G401 (cell line): ENCODE measurements around the gene ELOVL1. TPM values are rescaled to one million over a fixed set of nuclear protein-coding genes. Genes with fewer than 3 reads are reported as not detected.
A peak's percentile ranks its signal among the peaks of the same experiment; 100 is the strongest.
"Not testable (repeated sequence)": the region's sequence is repeated elsewhere in the genome, so short reads cannot be mapped to it uniquely, and the experiment has no call there.

Source experiments
- DNase-seq: peaks from one replicate; pipeline ENCODE4 v3.0.0-alpha.2; 2015; ENCODE audit warnings: low spot score
- in situ Hi-C: cut with HindIII; loops from 2 replicates; pipeline ENCODE4 v1.10.0; 2016; ENCODE audit warnings: low sequenced_read_pairs, mixed read lengths
- total RNA-seq: library from RNA; depleted of rRNA; stranded (reverse); fragments of >200 nt; shearing (Covaris generic); gene quantifications from 2 replicates; pipeline ENCODE4 v1.2.3, GENCODE V29; 2014; rRNA removed

The ELOVL1 gene
- 65.2 and 69.7 TPM in 2 replicates for total RNA-seq

- in situ Hi-C loops, result no loop called here
- DNase-seq, result peak; percentile 70
Observed at GRCh38 chr1:43367904-43368645, at the start of gene ELOVL1. ELOVL1 (minus strand) TSS chr1:43368011; CDS start chr1:43365609, 2,402 bp downstream.

GRCh38 chr1:43415901-43416300 is 48.1 kb upstream of the ELOVL1 start:
- DNase-seq, result no peak
- in situ Hi-C loops, result no loop called here

- in situ Hi-C loops, result no loop called here
- DNase-seq, result peak; percentile 68
Observed at GRCh38 chr1:43414634-43415223, 46.9 kb upstream of the ELOVL1 start.

GRCh38 chr1:43413426-43413825 is 45.6 kb upstream of the ELOVL1 start:
- in situ Hi-C loops, DNase-seq: not testable (repeated sequence)

GRCh38 chr1:43410571-43410970 is 42.8 kb upstream of the ELOVL1 start:
- in situ Hi-C loops, result no loop called here
- DNase-seq, result no peak

GRCh38 chr1:43405876-43406234 is 38.0 kb upstream of the ELOVL1 start:
- in situ Hi-C loops, result no loop called here
- DNase-seq, result no peak

- in situ Hi-C loops, result no loop called here
Observed at GRCh38 chr1:43405219-43405875, 37.5 kb upstream of the ELOVL1 start.

GRCh38 chr1:43404353-43404752 is 36.5 kb upstream of the ELOVL1 start:
- DNase-seq, result no peak

More at GRCh38 chr1:43405219-43405875, 37.5 kb upstream of the ELOVL1 start:
- no peak for DNase-seq

GRCh38 chr1:43402089-43402865 is 34.5 kb upstream of the ELOVL1 start:
- no peak for DNase-seq
- in situ Hi-C loops, result no loop called here

More at GRCh38 chr1:43404353-43404752, 36.5 kb upstream of the ELOVL1 start:
- in situ Hi-C loops, result no loop called here

GRCh38 chr1:43400441-43400840 is 32.6 kb upstream of the ELOVL1 start:
- DNase-seq, in situ Hi-C loops: not testable (repeated sequence)

- in situ Hi-C loops, result no loop called here
- DNase-seq, result no peak
Observed at GRCh38 chr1:43398227-43398626, 30.4 kb upstream of the ELOVL1 start.

GRCh38 chr1:43396059-43396458 is 28.2 kb upstream of the ELOVL1 start:
- no peak for DNase-seq
- in situ Hi-C loops, result no loop called here

GRCh38 chr1:43395523-43395922 is 27.7 kb upstream of the ELOVL1 start:
- in situ Hi-C loops, result no loop called here
- no peak for DNase-seq

GRCh38 chr1:43392702-43393101 is 24.9 kb upstream of the ELOVL1 start:
- in situ Hi-C loops, result no loop called here
- DNase-seq, result no peak

GRCh38 chr1:43389326-43390313 is 21.8 kb upstream of the ELOVL1 start, which contains the start of the genes MED8 and SZT2:
MED8 (minus strand) TSS chr1:43389800; CDS start chr1:43389764, 36 bp downstream.
SZT2 (plus strand) TSS chr1:43389899; CDS start chr1:43389969, 70 bp downstream.
- in situ Hi-C loops, result no loop called here
- DNase-seq, result peak; percentile 95

- no peak for DNase-seq
- in situ Hi-C loops, result no loop called here
Observed at GRCh38 chr1:43388613-43389012, 20.8 kb upstream of the ELOVL1 start.

- in situ Hi-C loops, result no loop called here
- DNase-seq, result no peak
Observed at GRCh38 chr1:43387976-43388599, 20.3 kb upstream of the ELOVL1 start.

GRCh38 chr1:43386676-43387075 is 18.9 kb upstream of the ELOVL1 start:
- in situ Hi-C loops, result no loop called here
- DNase-seq, result no peak
